CD14-positive monocyte (primary cell): ENCODE data around the gene KRTAP9-2. TPM values are rescaled to one million over a fixed set of nuclear protein-coding genes. Genes with fewer than 3 reads are reported as not detected.
A peak's percentile ranks its signal among the peaks of the same experiment; 100 is the strongest.

Experiments used
- DNase-seq, 3 donors: peaks; one replicate each; pipeline ENCODE4 v3.0.0-alpha.2; 2011 to 2022
- H2AFZ ChIP-seq: 2 replicates; pipeline ENCODE4 v1.6.0; 2012; ENCODE audit warnings: mild to moderate bottlenecking, low read depth, low read length, inconsistent platforms; ENCODE audit not compliant: insufficient read depth, poor library complexity, severe bottlenecking
- H3K27ac ChIP-seq, 2 donors: 1 replicate in 1 of 2; 2 replicates in 1 of 2; pipeline ENCODE4 v1.5.1; 2012 to 2013; ENCODE audit warnings: low read length in 2 of 2, control low read depth in 1 of 2, inconsistent platforms in 1 of 2, low read depth in 1 of 2, mild to moderate bottlenecking in 1 of 2
- H3K27me3 ChIP-seq, 2 donors: one replicate each; pipeline versions ENCODE4 v1.6.0 to v1.6.1; 2011 to 2013; ENCODE audit warnings: low read length in 2 of 2; ENCODE audit not compliant: control insufficient read depth in 2 of 2, insufficient read depth in 2 of 2
- H3K36me3 ChIP-seq, 2 donors: replicated peaks in 1 of 2; 1 replicate in 1 of 2; 2 replicates in 1 of 2; pipeline versions ENCODE4 v1.5.1 to v1.6.1; 2012 to 2013; ENCODE audit warnings: low read length in 2 of 2, control low read depth in 1 of 2, inconsistent platforms in 1 of 2, mild to moderate bottlenecking in 1 of 2; ENCODE audit not compliant: insufficient read depth in 2 of 2, control insufficient read depth in 1 of 2
- H3K4me1 ChIP-seq, 2 donors: 1 replicate in 1 of 2; 2 replicates in 1 of 2; pipeline versions ENCODE4 v1.5.1 to v1.6.1; 2012 to 2013; ENCODE audit warnings: low read length in 2 of 2, control low read depth in 1 of 2, inconsistent platforms in 1 of 2, mild to moderate bottlenecking in 1 of 2, moderate library complexity in 1 of 2; ENCODE audit not compliant: insufficient read depth in 2 of 2, control insufficient read depth in 1 of 2
- H3K4me2 ChIP-seq: replicated peaks from 2 replicates; pipeline ENCODE3; 2012; ENCODE audit warnings: low read length, moderate library complexity, mild to moderate bottlenecking; ENCODE audit not compliant: poor library complexity, severe bottlenecking; ENCODE audit errors: extremely low read depth
- H3K4me3 ChIP-seq, 3 experiments: fragments of 200-600 bp in 1 of 3; sonication (generic) in 1 of 3; replicated peaks in 1 of 3; 1 replicate in 2 of 3; 2 replicates in 1 of 3; pipeline ENCODE4 v1.5.1; 2011 to 2013; ENCODE audit warnings: low read length in 3 of 3, mild to moderate bottlenecking in 3 of 3, control low read depth in 2 of 3, low read depth in 2 of 3, inconsistent platforms in 1 of 3, moderate library complexity in 1 of 3
- H3K79me2 ChIP-seq: 2 replicates; pipeline ENCODE4 v1.6.0; 2012; ENCODE audit warnings: mild to moderate bottlenecking, control low read depth, inconsistent platforms, low read length, moderate library complexity; ENCODE audit not compliant: insufficient read depth
- H3K9ac ChIP-seq: 2 replicates; pipeline ENCODE4 v1.6.0; 2017; ENCODE audit warnings: low read length, mild to moderate bottlenecking; ENCODE audit not compliant: insufficient read depth, poor library complexity, severe bottlenecking
- H3K9me3 ChIP-seq, 2 donors: replicated peaks in 1 of 2; 1 replicate in 1 of 2; 2 replicates in 1 of 2; pipeline versions ENCODE4 v1.5.1 to v1.6.1; 2012 to 2013; ENCODE audit warnings: low read length in 2 of 2, control low read depth in 1 of 2; ENCODE audit not compliant: control insufficient read depth in 1 of 2, insufficient read depth in 1 of 2
- H4K20me1 ChIP-seq: 2 replicates; pipeline ENCODE4 v1.6.0; 2012; ENCODE audit warnings: mild to moderate bottlenecking, low read length, control low read depth, moderate library complexity; ENCODE audit not compliant: insufficient read depth
- H3K27ac Mint-ChIP-seq, 7 donors: one replicate each; pipeline ENCODE4 v1.8.0; 2020; ENCODE audit warnings: mild to moderate bottlenecking in 7 of 7, mixed read lengths in 7 of 7, moderate library complexity in 6 of 7, inconsistent platforms in 2 of 7
- H3K27me3 Mint-ChIP-seq, 3 donors: one replicate each; pipeline ENCODE4 v1.8.0; 2021 to 2022; ENCODE audit warnings: low read depth in 3 of 3, mild to moderate bottlenecking in 3 of 3, mixed read lengths in 3 of 3, moderate library complexity in 3 of 3, inconsistent platforms in 1 of 3
- H3K36me3 Mint-ChIP-seq, 2 donors: one replicate each; pipeline ENCODE4 v1.8.0; 2020; ENCODE audit warnings: mixed read lengths in 2 of 2, inconsistent platforms in 1 of 2, mild to moderate bottlenecking in 1 of 2
- H3K4me1 Mint-ChIP-seq: one replicate; pipeline ENCODE4 v1.8.0; 2020; ENCODE audit warnings: mild to moderate bottlenecking, mixed read lengths
- H3K4me3 Mint-ChIP-seq, 2 donors: one replicate each; pipeline ENCODE4 v1.8.0; 2020; ENCODE audit warnings: mild to moderate bottlenecking in 2 of 2, mixed read lengths in 2 of 2, moderate library complexity in 1 of 2
- H3K9me3 Mint-ChIP-seq, 7 donors: one replicate each; pipeline ENCODE4 v1.8.0; 2020 to 2022; ENCODE audit warnings: mixed read lengths in 7 of 7, mild to moderate bottlenecking in 6 of 7, moderate library complexity in 6 of 7, inconsistent platforms in 2 of 7
- WGBS: methylation state at CpG from one replicate; pipeline ENCODE4 v1.1.5; 2013; ENCODE audit warnings: missing lambda C conversion rate; ENCODE audit not compliant: insufficient coverage; 5-methylcytosine and 5-hydroxymethylcytosine counted together
- intact Hi-C, 2 donors: fragments of 100-400 bp; cut with micrococcal nuclease; formaldehyde crosslinking; loops; one replicate each; pipeline versions ENCODE4 v1.15.0 to v1.15.1; 2023
- polyA plus RNA-seq, 3 donors: library from polyadenylated mRNA; depleted of rRNA in 1 of 3; unstranded in 2 of 3; stranded (reverse) in 1 of 3; fragments of 300-500 nt in 2 of 3; fragments of >200 nt in 1 of 3; fragmentation: Illumina TruSeq in 2 of 3; gene quantifications; 1 replicate in 2 of 3; 2 replicates in 1 of 3; pipeline ENCODE4 v1.2.3, GENCODE V29; 2012 to 2021
- TF ChIP-seq, protein P1 (sequence below): fragments of 200-600 bp; IDR thresholded peaks from one replicate; pipeline ENCODE4 v1.8.0; 2022; ENCODE audit warnings: antibody characterized with exemption, mild to moderate bottlenecking

Gene KRTAP9-2
- polyA plus RNA-seq, 3 donors = not detected

GRCh38 chr17:41190328-41190727 is 36.1 kb upstream of the KRTAP9-2 start:
- Histone ChIP-seq H4K20me1 (no peaks in the 10 kb centered on the region), H3K9ac (no peak overlapping the region), H3K36me3 (no peaks in the 10 kb centered on the region), H3K4me1 (no peaks in the 10 kb centered on the region), H2AFZ (no peak overlapping the region), H3K27me3 (peaks cover 0 to 3% of the 10 kb centered on the region in 2 donors), H3K79me2 (no peaks in the 10 kb centered on the region), H3K4me2 (no peak overlapping the region), H3K27ac (no peak overlapping the region), H3K9me3 (no peaks in the 10 kb centered on the region), H3K4me3 (no peak overlapping the region)
- TF ChIP-seq, protein P1, sequence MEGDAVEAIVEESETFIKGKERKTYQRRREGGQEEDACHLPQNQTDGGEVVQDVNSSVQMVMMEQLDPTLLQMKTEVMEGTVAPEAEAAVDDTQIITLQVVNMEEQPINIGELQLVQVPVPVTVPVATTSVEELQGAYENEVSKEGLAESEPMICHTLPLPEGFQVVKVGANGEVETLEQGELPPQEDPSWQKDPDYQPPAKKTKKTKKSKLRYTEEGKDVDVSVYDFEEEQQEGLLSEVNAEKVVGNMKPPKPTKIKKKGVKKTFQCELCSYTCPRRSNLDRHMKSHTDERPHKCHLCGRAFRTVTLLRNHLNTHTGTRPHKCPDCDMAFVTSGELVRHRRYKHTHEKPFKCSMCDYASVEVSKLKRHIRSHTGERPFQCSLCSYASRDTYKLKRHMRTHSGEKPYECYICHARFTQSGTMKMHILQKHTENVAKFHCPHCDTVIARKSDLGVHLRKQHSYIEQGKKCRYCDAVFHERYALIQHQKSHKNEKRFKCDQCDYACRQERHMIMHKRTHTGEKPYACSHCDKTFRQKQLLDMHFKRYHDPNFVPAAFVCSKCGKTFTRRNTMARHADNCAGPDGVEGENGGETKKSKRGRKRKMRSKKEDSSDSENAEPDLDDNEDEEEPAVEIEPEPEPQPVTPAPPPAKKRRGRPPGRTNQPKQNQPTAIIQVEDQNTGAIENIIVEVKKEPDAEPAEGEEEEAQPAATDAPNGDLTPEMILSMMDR = no peak
- WGBS = 88% methylated on average over 3 of the region's 3 CpGs
- Mint-ChIP-seq H3K36me3 (no peaks in the 10 kb centered on the region), H3K4me1 (no peaks in the 10 kb centered on the region), H3K4me3 (no peak overlapping the region), H3K27me3 (peaks cover 7 to 11% (median 8%) of the 10 kb centered on the region in 3 donors), H3K27ac (peak overlapping the region in 1 of 7 donors; percentile 16), H3K9me3 (peaks cover 0 to 4% (median 0%) of the 10 kb centered on the region in 7 donors)
- intact Hi-C loops = no loop called here
- no peak for DNase-seq

DNA sequence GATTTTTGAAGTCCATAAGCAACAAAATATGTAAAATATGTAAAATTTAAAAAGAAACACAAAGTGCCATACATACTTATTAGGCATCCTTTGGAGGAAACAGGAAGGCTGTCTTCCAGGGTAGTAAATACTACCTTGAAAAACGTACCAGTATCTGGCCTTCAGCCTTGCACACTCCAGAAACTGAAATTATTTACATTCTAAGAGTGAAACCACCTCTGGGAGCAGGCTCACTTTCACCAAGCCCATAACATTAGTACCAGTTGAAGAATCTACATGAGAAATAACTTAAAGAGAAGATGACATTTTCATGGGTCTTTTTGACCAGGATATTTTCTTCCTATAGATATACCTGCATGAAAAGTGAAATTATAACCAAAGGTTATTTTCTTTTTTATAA is 30.4 kb upstream of the KRTAP9-2 start:
- no peak overlapping the region for H2AFZ ChIP-seq
- H3K4me1 ChIP-seq = no peaks in the 10 kb centered on the region
- no peaks in the 10 kb centered on the region for H3K9me3 ChIP-seq
- Mint-ChIP-seq H3K27me3 (peaks cover 2 to 3% (median 3%) of the 10 kb centered on the region in 3 donors), H3K27ac (no peak overlapping the region), H3K4me3 (no peak overlapping the region), H3K9me3 (peaks cover 0 to 8% (median 2%) of the 10 kb centered on the region in 7 donors), H3K4me1 (no peaks in the 10 kb centered on the region), H3K36me3 (no peaks in the 10 kb centered on the region)
- H4K20me1 ChIP-seq = no peaks in the 10 kb centered on the region
- TF ChIP-seq, protein P1 = no peak
- H3K27ac ChIP-seq = no peak overlapping the region
- no CpG with 5 or more reads among the region's 1 CpG for WGBS
- intact Hi-C loops = no loop called here
- no peak for DNase-seq
- no peaks in the 10 kb centered on the region for H3K79me2 ChIP-seq
- H3K4me3 ChIP-seq = no peak overlapping the region
- no peak overlapping the region for H3K4me2 ChIP-seq
- H3K27me3 ChIP-seq = no peaks in the 10 kb centered on the region
- H3K9ac ChIP-seq = no peak overlapping the region
- no peaks in the 10 kb centered on the region for H3K36me3 ChIP-seq
